Panc1 (cell line): ENCODE results near the gene SDK1. TPM values are rescaled to one million over a fixed set of nuclear protein-coding genes. Genes with fewer than 3 reads are reported as not detected.

Experiments
- ATAC-seq: fragments of 200-7000 bp; cut with Tn5 transposase; 2 replicates; pipeline ENCODE4 v1.9.1; 2020; ENCODE audit warnings: mild to moderate bottlenecking, moderate library complexity
- BruUV-seq: library from RNA; stranded (reverse); fragments of 400-500 nt; replicated peaks from 2 replicates; lab custom pipeline; 2021; lab: Mats Ljungman, UMichigan
- CTCF ChIA-PET: fragments of 300-600 bp; sonication (Branson Sonifier 250); formaldehyde crosslinking; loops from one replicate; lab custom pipeline; 2022; ENCODE audit warnings: antibody characterized with exemption; lab: Charles Lee
- POLR2A ChIA-PET: fragments of 300-600 bp; sonication (Branson Sonifier 250); formaldehyde crosslinking; loops from one replicate; lab custom pipeline; 2022; ENCODE audit warnings: antibody characterized with exemption; lab: Charles Lee
- DNase-seq: peaks from one replicate; pipeline ENCODE4 v3.0.0-alpha.2; 2010; ENCODE audit warnings: low read depth, low spot score
- H3K27ac ChIP-seq: 2 replicates; pipeline ENCODE4 v1.5.1; 2011; ENCODE audit warnings: mild to moderate bottlenecking, low read length, inconsistent platforms
- H3K27me3 ChIP-seq: fragments of 200-500 bp; sonication (Bioruptor generic); 2 replicates; pipeline ENCODE4 v1.6.0; 2014; ENCODE audit warnings: low read length, inconsistent platforms; ENCODE audit not compliant: control insufficient read depth, insufficient read depth
- H3K36me3 ChIP-seq: fragments of 200-500 bp; sonication (Bioruptor generic); 2 replicates; pipeline ENCODE4 v1.5.1; 2014; ENCODE audit warnings: inconsistent platforms, mild to moderate bottlenecking, low read length, moderate library complexity; ENCODE audit not compliant: control insufficient read depth, insufficient read depth
- H3K4me1 ChIP-seq: 2 replicates; pipeline ENCODE4 v1.5.1; 2011; ENCODE audit warnings: inconsistent platforms, mild to moderate bottlenecking, low read length, moderate library complexity; ENCODE audit not compliant: control insufficient read depth, insufficient read depth
- H3K4me3 ChIP-seq, 2 experiments: 2 replicates each; pipeline ENCODE4 v1.5.1; 2011 to 2012; ENCODE audit warnings: low read depth in 2 of 2, low read length in 2 of 2, mild to moderate bottlenecking in 2 of 2, inconsistent platforms in 1 of 2, moderate library complexity in 1 of 2
- H3K9me3 ChIP-seq: fragments of 200-500 bp; sonication (Bioruptor generic); 2 replicates; pipeline ENCODE4 v1.5.1; 2014; ENCODE audit warnings: low read depth, mild to moderate bottlenecking, inconsistent platforms, low read length, moderate library complexity; ENCODE audit not compliant: control insufficient read depth, insufficient read depth
- POLR2AphosphoS5 ChIP-seq: IDR thresholded peaks from 2 replicates; pipeline ENCODE4 v1.6.1; 2012; ENCODE audit warnings: mild to moderate bottlenecking, low read depth, low read length, moderate library complexity
- SIN3A ChIP-seq: IDR thresholded peaks from 2 replicates; pipeline ENCODE4 v1.6.1; 2012; ENCODE audit warnings: low read depth, mild to moderate bottlenecking, low read length, moderate library complexity, borderline replicate concordance; ENCODE audit not compliant: insufficient read depth
- TCF7L2 ChIP-seq: IDR thresholded peaks from 2 replicates; pipeline ENCODE4 v1.6.1; 2011; ENCODE audit warnings: mild to moderate bottlenecking, low read depth, low read length, inconsistent platforms
- in situ Hi-C: cut with HindIII; loops from 2 replicates; pipeline ENCODE4 v1.10.0; 2016; ENCODE audit warnings: low sequenced_read_pairs, low pct_unique_long_range_greater_than_20kb
- intact Hi-C: fragments of 100-400 bp; cut with micrococcal nuclease; formaldehyde crosslinking; loops from one replicate; pipeline ENCODE4 v1.10.0; 2022; ENCODE audit not compliant: unreplicated experiment
- total RNA-seq: library from RNA; stranded (reverse); gene quantifications from one replicate; pipeline ENCODE4 v1.2.1, GENCODE V29; 2021; ENCODE audit not compliant: unreplicated experiment
- TF ChIP-seq, protein P1 (sequence below), 2 experiments: IDR thresholded peaks; 2 replicates each; pipeline ENCODE4 v1.6.1; 2011 to 2012; ENCODE audit warnings: low read depth in 2 of 2, control low read depth in 1 of 2, low read length in 1 of 2, mild to moderate bottlenecking in 1 of 2, moderate library complexity in 1 of 2; ENCODE audit not compliant: insufficient read depth in 1 of 2
- TF ChIP-seq, protein P2 (sequence below): fragments of 450-650 bp; IDR thresholded peaks from 2 replicates; pipeline ENCODE4 v1.5.1; 2017; ENCODE audit warnings: mild to moderate bottlenecking

SDK1 gene
- total RNA-seq, 1 experiment from 2014 or later, result 47.4 TPM

DNA sequence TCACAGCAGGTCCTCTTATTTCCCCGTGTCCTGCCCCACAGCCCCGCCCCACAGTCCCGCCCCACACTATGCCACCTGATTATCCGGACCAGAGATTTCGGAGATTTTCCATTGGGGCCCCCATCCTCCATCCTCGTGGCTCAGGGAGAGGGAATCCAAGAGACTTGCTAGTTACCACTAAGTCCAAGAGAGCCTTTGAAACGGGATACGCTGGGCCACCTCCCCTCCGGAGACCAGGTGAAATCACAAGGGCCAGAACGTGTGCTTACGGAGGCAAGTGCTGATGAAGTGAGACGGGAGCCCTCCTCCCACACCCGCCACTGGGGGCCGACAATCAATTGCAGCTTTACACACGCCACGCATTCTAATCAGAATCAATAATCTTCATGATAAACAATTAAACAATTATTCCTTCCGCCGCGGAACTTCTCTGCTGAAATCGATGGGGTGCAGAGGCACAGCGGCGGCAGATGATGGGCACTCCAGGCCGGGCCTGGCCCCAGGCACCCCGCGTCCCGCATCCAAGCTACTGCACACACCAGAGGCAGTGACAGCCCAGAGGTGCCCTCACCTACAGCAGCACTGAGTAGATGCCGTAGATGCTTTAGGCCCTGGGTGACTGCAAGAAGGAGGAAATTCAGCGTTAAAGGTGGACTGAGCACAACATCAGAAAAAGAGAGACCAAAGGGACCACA is 847.0 kb downstream of the SDK1 start:
- in situ Hi-C loops, result no loop called here
- intact Hi-C loops, result no loop called here
- CTCF ChIA-PET, result no interaction called here

DNA sequence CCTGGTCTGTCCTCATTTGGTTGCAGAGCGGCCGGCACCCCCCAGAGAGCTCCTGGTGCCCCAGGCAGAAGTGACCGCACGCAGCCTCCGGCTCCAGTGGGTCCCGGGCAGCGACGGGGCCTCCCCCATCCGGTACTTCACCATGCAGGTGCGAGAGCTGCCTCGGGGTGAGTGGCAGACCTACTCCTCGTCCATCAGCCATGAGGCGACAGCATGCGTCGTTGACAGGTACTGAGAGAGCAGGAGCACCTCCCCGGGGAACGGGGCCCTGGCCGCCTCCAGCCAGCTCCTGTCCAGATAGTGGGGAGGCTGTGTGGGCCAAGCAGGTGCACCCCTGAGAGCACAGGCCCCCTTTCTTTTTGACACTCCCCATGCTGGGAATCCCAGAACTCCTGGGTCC is 848.2 kb downstream of the SDK1 start:
- POLR2A ChIA-PET, result no interaction called here
- ATAC-seq (no peak), DNase-seq (no peak)
- no peaks in the 10 kb centered on the region for H3K36me3 ChIP-seq
- no peaks in the 10 kb centered on the region for H3K27me3 ChIP-seq
- no TSS peak for BruUV-seq
- H3K9me3 ChIP-seq, result no peaks in the 10 kb centered on the region
- CTCF ChIA-PET, result no interaction called here
- no peaks in the 10 kb centered on the region for H3K4me1 ChIP-seq
- in situ Hi-C loops (no loop called here), intact Hi-C loops (no loop called here)
- TF ChIP-seq SIN3A (no peak), POLR2AphosphoS5 (no peak), TCF7L2 (no peak)
- TF ChIP-seq, protein P1, sequence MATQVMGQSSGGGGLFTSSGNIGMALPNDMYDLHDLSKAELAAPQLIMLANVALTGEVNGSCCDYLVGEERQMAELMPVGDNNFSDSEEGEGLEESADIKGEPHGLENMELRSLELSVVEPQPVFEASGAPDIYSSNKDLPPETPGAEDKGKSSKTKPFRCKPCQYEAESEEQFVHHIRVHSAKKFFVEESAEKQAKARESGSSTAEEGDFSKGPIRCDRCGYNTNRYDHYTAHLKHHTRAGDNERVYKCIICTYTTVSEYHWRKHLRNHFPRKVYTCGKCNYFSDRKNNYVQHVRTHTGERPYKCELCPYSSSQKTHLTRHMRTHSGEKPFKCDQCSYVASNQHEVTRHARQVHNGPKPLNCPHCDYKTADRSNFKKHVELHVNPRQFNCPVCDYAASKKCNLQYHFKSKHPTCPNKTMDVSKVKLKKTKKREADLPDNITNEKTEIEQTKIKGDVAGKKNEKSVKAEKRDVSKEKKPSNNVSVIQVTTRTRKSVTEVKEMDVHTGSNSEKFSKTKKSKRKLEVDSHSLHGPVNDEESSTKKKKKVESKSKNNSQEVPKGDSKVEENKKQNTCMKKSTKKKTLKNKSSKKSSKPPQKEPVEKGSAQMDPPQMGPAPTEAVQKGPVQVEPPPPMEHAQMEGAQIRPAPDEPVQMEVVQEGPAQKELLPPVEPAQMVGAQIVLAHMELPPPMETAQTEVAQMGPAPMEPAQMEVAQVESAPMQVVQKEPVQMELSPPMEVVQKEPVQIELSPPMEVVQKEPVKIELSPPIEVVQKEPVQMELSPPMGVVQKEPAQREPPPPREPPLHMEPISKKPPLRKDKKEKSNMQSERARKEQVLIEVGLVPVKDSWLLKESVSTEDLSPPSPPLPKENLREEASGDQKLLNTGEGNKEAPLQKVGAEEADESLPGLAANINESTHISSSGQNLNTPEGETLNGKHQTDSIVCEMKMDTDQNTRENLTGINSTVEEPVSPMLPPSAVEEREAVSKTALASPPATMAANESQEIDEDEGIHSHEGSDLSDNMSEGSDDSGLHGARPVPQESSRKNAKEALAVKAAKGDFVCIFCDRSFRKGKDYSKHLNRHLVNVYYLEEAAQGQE (IDR thresholded peaks at IDR 0.05; ENCODE audit: insufficient read depth in 1 of 2, low read depth in 2 of 2, low read length in 1 of 2), result no peak
- TF ChIP-seq, protein P2, sequence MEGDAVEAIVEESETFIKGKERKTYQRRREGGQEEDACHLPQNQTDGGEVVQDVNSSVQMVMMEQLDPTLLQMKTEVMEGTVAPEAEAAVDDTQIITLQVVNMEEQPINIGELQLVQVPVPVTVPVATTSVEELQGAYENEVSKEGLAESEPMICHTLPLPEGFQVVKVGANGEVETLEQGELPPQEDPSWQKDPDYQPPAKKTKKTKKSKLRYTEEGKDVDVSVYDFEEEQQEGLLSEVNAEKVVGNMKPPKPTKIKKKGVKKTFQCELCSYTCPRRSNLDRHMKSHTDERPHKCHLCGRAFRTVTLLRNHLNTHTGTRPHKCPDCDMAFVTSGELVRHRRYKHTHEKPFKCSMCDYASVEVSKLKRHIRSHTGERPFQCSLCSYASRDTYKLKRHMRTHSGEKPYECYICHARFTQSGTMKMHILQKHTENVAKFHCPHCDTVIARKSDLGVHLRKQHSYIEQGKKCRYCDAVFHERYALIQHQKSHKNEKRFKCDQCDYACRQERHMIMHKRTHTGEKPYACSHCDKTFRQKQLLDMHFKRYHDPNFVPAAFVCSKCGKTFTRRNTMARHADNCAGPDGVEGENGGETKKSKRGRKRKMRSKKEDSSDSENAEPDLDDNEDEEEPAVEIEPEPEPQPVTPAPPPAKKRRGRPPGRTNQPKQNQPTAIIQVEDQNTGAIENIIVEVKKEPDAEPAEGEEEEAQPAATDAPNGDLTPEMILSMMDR, result no peak
- no peak overlapping the region for H3K4me3 ChIP-seq
- no peak overlapping the region for H3K27ac ChIP-seq

More for the DNA sequence above, 847.0 kb downstream of the SDK1 start:
- POLR2A ChIA-PET, result no interaction called here
- DNase-seq (no peak), ATAC-seq (no peak)
- no peaks in the 10 kb centered on the region for H3K4me1 ChIP-seq
- no peaks in the 10 kb centered on the region for H3K27me3 ChIP-seq
- no TSS peak for BruUV-seq
- TF ChIP-seq POLR2AphosphoS5, result no peak
- TF ChIP-seq, protein P2, result no peak
- TF ChIP-seq, protein P1 (IDR thresholded peaks at IDR 0.05; ENCODE audit: insufficient read depth in 1 of 2, low read depth in 2 of 2, low read length in 1 of 2), result no peak
- no peak for TF ChIP-seq TCF7L2
- no peak for TF ChIP-seq SIN3A
- H3K36me3 ChIP-seq, result no peaks in the 10 kb centered on the region
- H3K9me3 ChIP-seq, result no peaks in the 10 kb centered on the region
- H3K4me3 ChIP-seq, result no peak overlapping the region
- H3K27ac ChIP-seq, result no peak overlapping the region
